WTC11 (cell line): ENCODE measurements around the gene FAM216A. TPM values are rescaled to one million over a fixed set of nuclear protein-coding genes. Genes with fewer than 3 reads are reported as not detected.

ENCODE experiments used
- ATAC-seq: fragments of 200-7000 bp; cut with Tn5 transposase; 2 replicates; pipeline ENCODE4 v1.10.0; 2021; ENCODE audit warnings: mild to moderate bottlenecking, moderate library complexity
- CTCF ChIA-PET: fragments of 300-600 bp; sonication (Branson Sonifier 250); formaldehyde crosslinking; loops from one replicate; lab custom pipeline; 2021; ENCODE audit warnings: antibody characterized with exemption; lab: Charles Lee
- POLR2A ChIA-PET: fragments of 350-600 bp; sonication (Branson Sonifier 250); formaldehyde crosslinking; loops from one replicate; lab custom pipeline; 2021; ENCODE audit warnings: antibody characterized with exemption; lab: Charles Lee
- DNase-seq: peaks from one replicate; pipeline ENCODE4 v3.0.0; 2021; ENCODE audit warnings: low spot score
- H3K27ac Mint-ChIP-seq: 2 replicates; pipeline ENCODE4 v1.8.0; 2021; ENCODE audit warnings: mixed read lengths
- H3K27me3 Mint-ChIP-seq: 2 replicates; pipeline ENCODE4 v1.8.0; 2021; ENCODE audit warnings: low read depth, mild to moderate bottlenecking, moderate library complexity, mixed read lengths
- H3K36me3 Mint-ChIP-seq: 2 replicates; pipeline ENCODE4 v1.8.0; 2021; ENCODE audit warnings: mixed read lengths
- H3K4me1 Mint-ChIP-seq: 2 replicates; pipeline ENCODE4 v1.8.0; 2022; ENCODE audit warnings: mixed read lengths
- H3K4me3 Mint-ChIP-seq: 2 replicates; pipeline ENCODE4 v1.8.0; 2021; ENCODE audit warnings: mild to moderate bottlenecking, moderate library complexity, mixed read lengths
- H3K9me3 Mint-ChIP-seq: 2 replicates; pipeline ENCODE4 v1.8.0; 2021; ENCODE audit warnings: mixed read lengths
- ATF2 ChIP-seq: sonication (generic); formaldehyde crosslinking; IDR thresholded peaks from 2 replicates; pipeline ENCODE4 v1.8.1; 2022; ENCODE audit warnings: low read depth, missing genetic modification reagents, borderline replicate concordance
- ATF3 ChIP-seq: sonication (generic); formaldehyde crosslinking; conservative IDR thresholded peaks from 2 replicates; pipeline ENCODE4 v1.8.1; 2022; ENCODE audit warnings: mild to moderate bottlenecking, missing genetic modification reagents
- E2F1 ChIP-seq: sonication (generic); formaldehyde crosslinking; IDR thresholded peaks from 2 replicates; pipeline ENCODE4 v1.8.0; 2022; ENCODE audit warnings: mild to moderate bottlenecking, missing genetic modification reagents
- IRF1 ChIP-seq: sonication (generic); formaldehyde crosslinking; IDR thresholded peaks from 2 replicates; pipeline ENCODE4 v1.8.0; 2023; ENCODE audit warnings: missing genetic modification reagents
- IRF2 ChIP-seq: sonication (generic); formaldehyde crosslinking; IDR thresholded peaks from 2 replicates; pipeline ENCODE4 v1.8.0; 2022; ENCODE audit warnings: low read depth, missing genetic modification reagents, borderline replicate concordance
- KAT7 ChIP-seq: sonication (generic); formaldehyde crosslinking; IDR thresholded peaks from 2 replicates; pipeline ENCODE4 v1.8.1; 2023; ENCODE audit warnings: missing genetic modification reagents, mild to moderate bottlenecking, borderline replicate concordance
- MXD4 ChIP-seq: fragments of 250-450 bp; sonication (Bioruptor Pico); IDR thresholded peaks from 2 replicates; pipeline ENCODE4 v1.8.0; 2021; ENCODE audit warnings: mild to moderate bottlenecking, moderate library complexity, borderline replicate concordance
- NFATC4 ChIP-seq: fragments of 250-450 bp; sonication (Bioruptor Pico); IDR thresholded peaks from 2 replicates; pipeline ENCODE4 v1.9.0; 2021; ENCODE audit warnings: mild to moderate bottlenecking
- NFYB ChIP-seq: sonication (generic); formaldehyde crosslinking; conservative IDR thresholded peaks from 2 replicates; pipeline ENCODE4 v1.8.0; 2022; ENCODE audit warnings: low read depth, missing genetic modification reagents
- ZNF121 ChIP-seq: sonication (generic); formaldehyde crosslinking; IDR thresholded peaks from 2 replicates; pipeline ENCODE4 v1.8.0; 2023; ENCODE audit warnings: missing genetic modification reagents
- ZNF281 ChIP-seq: sonication (generic); formaldehyde crosslinking; IDR thresholded peaks from 2 replicates; pipeline ENCODE4 v1.8.0; 2023; ENCODE audit warnings: mild to moderate bottlenecking, missing genetic modification reagents
- ZNF317 ChIP-seq: sonication (generic); formaldehyde crosslinking; IDR thresholded peaks from 2 replicates; pipeline ENCODE4 v1.8.1; 2023; ENCODE audit warnings: low read depth, mild to moderate bottlenecking, moderate library complexity, missing genetic modification reagents, borderline replicate concordance
- total RNA-seq: library from RNA; stranded (reverse); gene quantifications from 3 replicates; pipeline ENCODE4 v1.2.3, GENCODE V29; 2021
- TF ChIP-seq, protein P1 (sequence below): fragments of 250-450 bp; sonication (Bioruptor Pico); conservative IDR thresholded peaks from 2 replicates; pipeline ENCODE4 v1.9.0; 2021; ENCODE audit warnings: mild to moderate bottlenecking
- TF ChIP-seq, protein P2 (sequence below): sonication (generic); formaldehyde crosslinking; IDR thresholded peaks from 2 replicates; pipeline ENCODE4 v1.8.1; 2023; ENCODE audit warnings: mild to moderate bottlenecking, moderate library complexity, missing genetic modification reagents
- TF ChIP-seq, protein P3 (sequence below): fragments of 250-450 bp; sonication (Bioruptor Pico); IDR thresholded peaks from 2 replicates; pipeline ENCODE4 v2.1.2; 2022; ENCODE audit warnings: mild to moderate bottlenecking, moderate library complexity

The FAM216A gene
- total RNA-seq, 1 experiment from 2014 or later = 16.9 TPM

DNA sequence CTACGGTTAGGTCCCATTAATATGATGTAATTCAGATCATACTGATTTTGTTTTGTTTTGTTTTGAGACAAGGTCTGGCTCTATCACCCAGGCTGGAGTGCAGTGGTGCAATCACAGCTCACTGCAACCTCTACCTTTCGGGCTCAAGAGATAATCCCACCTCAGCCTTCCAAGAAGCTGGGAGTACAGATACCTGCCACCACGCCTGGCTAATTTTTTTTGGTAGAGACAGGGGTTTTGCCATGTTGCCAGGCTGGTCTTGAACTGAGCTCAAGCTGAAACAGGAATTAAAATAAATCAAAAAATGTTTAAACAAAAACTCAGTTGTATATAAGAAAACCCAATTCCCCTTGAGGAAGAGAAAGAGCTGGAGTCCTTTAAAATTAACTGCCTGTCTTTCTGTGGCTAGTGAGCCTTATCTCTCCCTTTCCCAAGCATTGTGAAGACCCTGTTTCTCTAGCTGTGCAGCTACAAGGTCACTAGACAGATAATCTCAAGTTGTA, 47.4 kb upstream of the FAM216A start (continued):
- TF ChIP-seq, protein P1, sequence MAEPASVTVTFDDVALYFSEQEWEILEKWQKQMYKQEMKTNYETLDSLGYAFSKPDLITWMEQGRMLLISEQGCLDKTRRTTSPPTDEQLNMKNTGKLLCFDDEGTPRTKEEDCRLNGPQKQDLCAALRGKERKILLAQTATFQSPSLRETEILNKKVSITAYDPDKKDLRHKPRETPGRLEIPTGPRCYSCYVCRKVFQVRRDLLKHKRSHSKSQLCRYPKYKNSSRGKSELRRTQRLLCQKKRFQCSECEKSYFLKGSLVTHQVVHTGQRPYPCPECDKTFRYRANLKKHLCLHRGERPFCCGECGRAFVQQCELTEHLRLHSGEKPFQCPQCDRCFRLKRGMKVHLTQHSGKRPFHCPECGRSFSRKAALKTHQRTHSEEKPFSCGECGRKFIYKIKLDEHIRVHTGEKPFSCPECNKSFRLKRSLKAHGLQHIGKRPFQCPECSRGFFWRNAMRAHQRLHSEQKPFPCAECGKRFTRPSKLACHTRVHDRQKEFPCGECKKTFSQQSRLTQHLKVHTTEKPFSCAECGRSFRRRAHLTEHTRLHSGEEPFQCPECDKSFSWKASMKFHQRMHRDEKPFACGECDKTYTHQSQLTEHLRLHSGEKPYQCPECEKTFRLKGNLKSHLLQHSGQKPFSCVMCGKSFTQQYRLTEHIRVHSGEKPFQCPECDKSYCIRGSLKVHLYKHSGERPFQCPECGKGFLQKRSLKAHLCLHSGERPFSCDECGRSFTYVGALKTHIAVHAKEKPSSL = no peak

- H3K4me1 Mint-ChIP-seq = peaks cover 8% of the 10 kb centered on the region; the same call in 1 of the 2 replicates
- 0 out of 2 replicates have a peak, but pooled peaks cover 3% of the 10 kb centered on the region for H3K27me3 Mint-ChIP-seq
- no peak for TF ChIP-seq MXD4 (CRISPR knock-in tag)
- TF ChIP-seq E2F1 (CRISPR knock-in tag) = no peak
- no peak for TF ChIP-seq KAT7 (CRISPR knock-in tag)
- TF ChIP-seq, protein P2, sequence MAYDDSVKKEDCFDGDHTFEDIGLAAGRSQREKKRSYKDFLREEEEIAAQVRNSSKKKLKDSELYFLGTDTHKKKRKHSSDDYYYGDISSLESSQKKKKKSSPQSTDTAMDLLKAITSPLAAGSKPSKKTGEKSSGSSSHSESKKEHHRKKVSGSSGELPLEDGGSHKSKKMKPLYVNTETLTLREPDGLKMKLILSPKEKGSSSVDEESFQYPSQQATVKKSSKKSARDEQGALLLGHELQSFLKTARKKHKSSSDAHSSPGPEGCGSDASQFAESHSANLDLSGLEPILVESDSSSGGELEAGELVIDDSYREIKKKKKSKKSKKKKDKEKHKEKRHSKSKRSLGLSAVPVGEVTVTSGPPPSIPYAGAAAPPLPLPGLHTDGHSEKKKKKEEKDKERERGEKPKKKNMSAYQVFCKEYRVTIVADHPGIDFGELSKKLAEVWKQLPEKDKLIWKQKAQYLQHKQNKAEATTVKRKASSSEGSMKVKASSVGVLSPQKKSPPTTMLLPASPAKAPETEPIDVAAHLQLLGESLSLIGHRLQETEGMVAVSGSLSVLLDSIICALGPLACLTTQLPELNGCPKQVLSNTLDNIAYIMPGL = no peak
- no peak for TF ChIP-seq IRF2
- TF ChIP-seq, protein P3, sequence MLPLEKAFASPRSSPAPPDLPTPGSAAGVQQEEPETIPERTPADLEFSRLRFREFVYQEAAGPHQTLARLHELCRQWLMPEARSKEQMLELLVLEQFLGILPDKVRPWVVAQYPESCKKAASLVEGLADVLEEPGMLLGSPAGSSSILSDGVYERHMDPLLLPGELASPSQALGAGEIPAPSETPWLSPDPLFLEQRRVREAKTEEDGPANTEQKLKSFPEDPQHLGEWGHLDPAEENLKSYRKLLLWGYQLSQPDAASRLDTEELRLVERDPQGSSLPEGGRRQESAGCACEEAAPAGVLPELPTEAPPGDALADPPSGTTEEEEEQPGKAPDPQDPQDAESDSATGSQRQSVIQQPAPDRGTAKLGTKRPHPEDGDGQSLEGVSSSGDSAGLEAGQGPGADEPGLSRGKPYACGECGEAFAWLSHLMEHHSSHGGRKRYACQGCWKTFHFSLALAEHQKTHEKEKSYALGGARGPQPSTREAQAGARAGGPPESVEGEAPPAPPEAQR (CRISPR knock-in tag) = no peak
- no peak for TF ChIP-seq ATF3
- TF ChIP-seq NFYB (CRISPR knock-in tag) = no peak
- no peak for TF ChIP-seq ZNF317 (CRISPR knock-in tag)
- no peak for TF ChIP-seq IRF1
- no peak for TF ChIP-seq ATF2 (CRISPR knock-in tag)
- TF ChIP-seq ZNF281 (CRISPR knock-in tag) = no peak
- TF ChIP-seq NFATC4 = no peak
- no peak for TF ChIP-seq ZNF121 (CRISPR knock-in tag)
- TF ChIP-seq, all 79 proteins: peak for 0
- no peaks in the 10 kb centered on the region for H3K36me3 Mint-ChIP-seq
- ChIA-PET CTCF (interaction anchor here (0.9 to 3.1 kb wide), 3 partner anchors 10 to 466 kb away, joined by 3 to 22 read pairs (median 12); partner anchors contain the start of gene ARPC3), POLR2A (no interaction called here)
- ATAC-seq (no peak), DNase-seq (no peak)
- no peak overlapping the region for H3K27ac Mint-ChIP-seq
- no peaks in the 10 kb centered on the region for H3K9me3 Mint-ChIP-seq
- no peak overlapping the region for H3K4me3 Mint-ChIP-seq
Observed at GRCh38 chr12:110421701-110422100, 46.9 kb upstream of the FAM216A start.
